Bone marrow (tissue), 2 donors: ENCODE data around the gene AIG1.
"Not testable (repeated sequence)": the region's sequence is repeated elsewhere in the genome, so short reads cannot be mapped to it uniquely, and the experiment has no call there.

Experiments used
- DNase-seq, 2 donors: peaks; one replicate each; lab custom pipeline; 2025; lab: John Stamatoyannopoulos, UW

The AIG1 gene

GRCh38 chr6:143128681-143129015 lies 68.0 kb downstream of the AIG1 start:
- DNase-seq, result no peak

GRCh38 chr6:143130928-143131327 lies 70.2 kb downstream of the AIG1 start:
- DNase-seq, result no peak

GRCh38 chr6:143135325-143135724 lies 74.6 kb downstream of the AIG1 start:
- no peak for DNase-seq

GRCh38 chr6:143135797-143136561 lies 75.3 kb downstream of the AIG1 start:
- no peak for DNase-seq

GRCh38 chr6:143136647-143137046 lies 76.0 kb downstream of the AIG1 start:
- no peak for DNase-seq

- no peak for DNase-seq
Measured at GRCh38 chr6:143139239-143139784, 78.6 kb downstream of the AIG1 start.

- DNase-seq, result not testable (repeated sequence)
Measured at GRCh38 chr6:143139884-143140283, 79.2 kb downstream of the AIG1 start.

- DNase-seq, result no peak
Measured at GRCh38 chr6:143140767-143141166, 80.1 kb downstream of the AIG1 start.

- DNase-seq, result no peak
Measured at GRCh38 chr6:143141442-143141841, 80.8 kb downstream of the AIG1 start.

GRCh38 chr6:143146186-143146851 lies 85.6 kb downstream of the AIG1 start:
- no peak for DNase-seq

- no peak for DNase-seq
Measured at GRCh38 chr6:143149771-143150170, 89.1 kb downstream of the AIG1 start.

- DNase-seq, result no peak
Measured at GRCh38 chr6:143150281-143150680, 89.6 kb downstream of the AIG1 start.

- no peak for DNase-seq
Measured at GRCh38 chr6:143151381-143151780, 90.7 kb downstream of the AIG1 start.

GRCh38 chr6:143155681-143156080 lies 95.0 kb downstream of the AIG1 start:
- no peak for DNase-seq

GRCh38 chr6:143157131-143157530 lies 96.4 kb downstream of the AIG1 start:
- no peak for DNase-seq

GRCh38 chr6:143158113-143158581 lies 97.5 kb downstream of the AIG1 start:
- no peak for DNase-seq

- DNase-seq, result no peak
Measured at GRCh38 chr6:143159001-143159400, 98.3 kb downstream of the AIG1 start.

- DNase-seq, result no peak
Measured at GRCh38 chr6:143160015-143160414, 99.3 kb downstream of the AIG1 start.

GRCh38 chr6:143160439-143161220 lies 99.9 kb downstream of the AIG1 start:
- no peak for DNase-seq

- no peak for DNase-seq
Measured at GRCh38 chr6:143163621-143164020, 102.9 kb downstream of the AIG1 start.

- no peak for DNase-seq
Measured at GRCh38 chr6:143164565-143165105, 103.9 kb downstream of the AIG1 start.

- DNase-seq, result no peak
Measured at GRCh38 chr6:143165315-143165855, 104.7 kb downstream of the AIG1 start.
